ENCODE measurements around the gene PBX3.

DNA sequence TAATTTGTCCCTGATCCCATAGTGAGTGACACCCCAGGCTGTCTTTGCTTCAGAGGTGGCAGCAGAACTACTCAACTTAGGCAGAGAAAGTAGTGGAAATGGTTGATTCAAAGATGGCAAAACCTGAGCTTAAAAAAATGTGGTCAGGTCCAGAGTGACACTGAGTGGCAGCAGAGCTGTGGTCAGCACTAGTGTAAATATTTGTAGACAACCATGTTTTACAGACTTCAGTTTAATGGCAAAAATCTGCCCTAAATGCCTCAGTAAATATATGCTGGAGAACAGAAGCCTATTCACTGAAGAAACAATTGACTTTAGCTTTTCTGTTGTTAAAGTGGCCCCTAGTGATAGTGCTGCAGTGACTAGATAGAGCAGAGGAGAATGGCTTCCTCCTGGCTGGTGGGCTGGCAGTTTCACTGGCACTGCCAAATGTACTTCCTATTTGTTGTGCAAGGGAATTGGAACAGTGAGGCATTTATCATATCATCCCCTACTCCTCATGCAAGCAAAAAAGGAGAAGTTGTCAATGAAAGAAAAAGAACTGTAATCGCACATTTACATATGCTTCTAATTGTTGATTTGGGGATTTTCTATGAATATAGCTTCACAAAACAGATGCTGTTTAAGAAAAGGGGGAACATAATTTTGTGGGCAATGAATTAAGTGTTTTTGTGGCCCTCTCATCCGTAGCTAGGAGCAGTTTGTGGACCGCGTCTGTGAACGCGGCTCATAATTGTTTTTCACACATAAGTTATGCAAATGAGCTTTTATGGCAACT, 12.0 kb downstream of the PBX3 start:
- TF ChIP-seq POLR2A (IDR thresholded peaks at IDR 0.05), result no peak
- no peak for TF ChIP-seq CTCF (IDR thresholded peaks at IDR 0.05)

Measured in lower leg skin (tissue), 3 donors.